HG03280 (cell line): ENCODE results near the gene OXTR.

Experiments used
- ATAC-seq: cut with Tn5 transposase; IDR thresholded peaks from one replicate; pipeline ENCODE4 v1.9.1; 2021; ENCODE audit warnings: mild to moderate bottlenecking, moderate library complexity; ENCODE audit not compliant: unreplicated experiment

OXTR gene

GRCh38 chr3:8767667-8768363 is 1.6 kb downstream of the OXTR start:
- peak; percentile 50 for ATAC-seq

- ATAC-seq = no peak
These were observed 2.2 kb downstream of the OXTR start for GRCh38 chr3:8767256-8767666.

GRCh38 chr3:8766148-8766547 is 3.3 kb downstream of the OXTR start:
- no peak for ATAC-seq

- ATAC-seq = no peak
These were observed 3.9 kb downstream of the OXTR start for GRCh38 chr3:8765528-8765927.

GRCh38 chr3:8764528-8764927 is 4.9 kb downstream of the OXTR start:
- no peak for ATAC-seq

GRCh38 chr3:8762607-8763377 is 6.6 kb downstream of the OXTR start:
- no peak for ATAC-seq

GRCh38 chr3:8761866-8762265 is 7.5 kb downstream of the OXTR start:
- no peak for ATAC-seq

- no peak for ATAC-seq
These were observed 8.9 kb downstream of the OXTR start for GRCh38 chr3:8760506-8760905.

GRCh38 chr3:8760091-8760490 is 9.3 kb downstream of the OXTR start:
- ATAC-seq = no peak

GRCh38 chr3:8759038-8759707 is 10.2 kb downstream of the OXTR start:
- ATAC-seq = no peak

- ATAC-seq = peak; percentile 58
These were observed 11.6 kb downstream of the OXTR start for GRCh38 chr3:8757551-8758518.

GRCh38 chr3:8756671-8757070 is 12.7 kb downstream of the OXTR start:
- no peak for ATAC-seq

GRCh38 chr3:8755564-8756237 is 13.7 kb downstream of the OXTR start:
- no peak for ATAC-seq

GRCh38 chr3:8755097-8755496 is 14.3 kb downstream of the OXTR start:
- ATAC-seq = no peak

- ATAC-seq = no peak
These were observed 16.6 kb downstream of the OXTR start for GRCh38 chr3:8752832-8753231.

- no peak for ATAC-seq
These were observed 20.1 kb downstream of the OXTR start for GRCh38 chr3:8749316-8749715.

GRCh38 chr3:8746780-8747345 is 22.6 kb downstream of the OXTR start:
- no peak for ATAC-seq

GRCh38 chr3:8745619-8746370 is 23.6 kb downstream of the OXTR start:
- ATAC-seq = no peak

GRCh38 chr3:8743911-8744310 is 25.5 kb downstream of the OXTR start:
- ATAC-seq = no peak
